ENCODE data around the gene TWNK.

TWNK gene

GRCh38 chr10:101005869-101006567 is 18.7 kb downstream of the TWNK start:
- no peak for TF ChIP-seq POLR2A (IDR thresholded peaks at IDR 0.05; ENCODE audit: extremely low read depth, insufficient read length)
- TF ChIP-seq MAX (IDR thresholded peaks at IDR 0.05; ENCODE audit: low read depth, low read length) = no peak
- TF ChIP-seq CTCF (IDR thresholded peaks at IDR 0.05; ENCODE audit: low read depth, low read length) = no peak
- no peak for TF ChIP-seq MYC (IDR thresholded peaks at IDR 0.05; ENCODE audit: low read depth, low read length)

GRCh38 chr10:101006593-101007098 is 19.3 kb downstream of the TWNK start:
- no peak overlapping the region for H3K4me3 ChIP-seq (ENCODE audit: low read depth, low read length)
- DNase-seq (ENCODE audit: low read depth) = no peak
- TF ChIP-seq POLR2A (IDR thresholded peaks at IDR 0.05; ENCODE audit: extremely low read depth, insufficient read length) = no peak
- no peak for TF ChIP-seq MYC (IDR thresholded peaks at IDR 0.05; ENCODE audit: low read depth, low read length)
- no peak for TF ChIP-seq CTCF (IDR thresholded peaks at IDR 0.05; ENCODE audit: low read depth, low read length)
- no peak for TF ChIP-seq MAX (IDR thresholded peaks at IDR 0.05; ENCODE audit: low read depth, low read length)

More at GRCh38 chr10:101005869-101006567, 18.7 kb downstream of the TWNK start:
- no peak overlapping the region for H3K4me3 ChIP-seq (ENCODE audit: low read depth, low read length)
- no peak for DNase-seq (ENCODE audit: low read depth)

- TF ChIP-seq POLR2A (IDR thresholded peaks at IDR 0.05; ENCODE audit: extremely low read depth, insufficient read length) (no peak), MYC (IDR thresholded peaks at IDR 0.05; ENCODE audit: low read depth, low read length) (no peak), CTCF (IDR thresholded peaks at IDR 0.05; ENCODE audit: low read depth, low read length) (no peak), MAX (IDR thresholded peaks at IDR 0.05; ENCODE audit: low read depth, low read length) (no peak)
- no peak for DNase-seq (ENCODE audit: low read depth)
- H3K4me3 ChIP-seq (ENCODE audit: low read depth, low read length) = no peak overlapping the region
These were observed 19.9 kb downstream of the TWNK start for GRCh38 chr10:101007099-101007711.

GRCh38 chr10:101007915-101008822 is 20.8 kb downstream of the TWNK start:
- DNase-seq (ENCODE audit: low read depth) = no peak
- TF ChIP-seq CTCF (IDR thresholded peaks at IDR 0.05; ENCODE audit: low read depth, low read length) = no peak
- TF ChIP-seq POLR2A (IDR thresholded peaks at IDR 0.05; ENCODE audit: extremely low read depth, insufficient read length) = no peak
- no peak for TF ChIP-seq MAX (IDR thresholded peaks at IDR 0.05; ENCODE audit: low read depth, low read length)
- H3K4me3 ChIP-seq (ENCODE audit: low read depth, low read length) = no peak overlapping the region

- no peak for DNase-seq (ENCODE audit: low read depth)
- TF ChIP-seq CTCF (IDR thresholded peaks at IDR 0.05; ENCODE audit: low read depth, low read length) (no peak), MAX (IDR thresholded peaks at IDR 0.05; ENCODE audit: low read depth, low read length) (no peak), MYC (IDR thresholded peaks at IDR 0.05; ENCODE audit: low read depth, low read length) (no peak), POLR2A (IDR thresholded peaks at IDR 0.05; ENCODE audit: extremely low read depth, insufficient read length) (no peak)
- no peak overlapping the region for H3K4me3 ChIP-seq (ENCODE audit: low read depth, low read length)
These were observed 21.6 kb downstream of the TWNK start for GRCh38 chr10:101008823-101009423.
